Osteoblast (primary cell): ENCODE measurements around the gene DPP8. TPM values are rescaled to one million over a fixed set of nuclear protein-coding genes. Genes with fewer than 3 reads are reported as not detected.

Source experiments
- DNase-seq: peaks from one replicate; pipeline ENCODE4 v3.0.0; 2011; ENCODE audit warnings: low spot score, mixed read lengths; ENCODE audit not compliant: insufficient read length; ENCODE audit errors: missing footprints
- H2AFZ ChIP-seq: 2 replicates; pipeline ENCODE4 v1.6.0; 2011; ENCODE audit warnings: mild to moderate bottlenecking, low read length
- H3K27ac ChIP-seq: 2 replicates; pipeline ENCODE4 v1.5.1; 2011; ENCODE audit warnings: mild to moderate bottlenecking, low read depth, low read length, moderate library complexity
- H3K27me3 ChIP-seq: 2 replicates; pipeline ENCODE4 v1.6.0; 2012; ENCODE audit warnings: mild to moderate bottlenecking, control low read depth, inconsistent platforms, low read length, moderate library complexity; ENCODE audit not compliant: insufficient read depth
- H3K36me3 ChIP-seq: 2 replicates; pipeline ENCODE4 v1.5.1; 2011; ENCODE audit warnings: mild to moderate bottlenecking, low read length, control low read depth, moderate library complexity; ENCODE audit not compliant: insufficient read depth
- H3K4me1 ChIP-seq: 2 replicates; pipeline ENCODE4 v1.5.1; 2011; ENCODE audit warnings: mild to moderate bottlenecking, low read length, control low read depth, moderate library complexity; ENCODE audit not compliant: insufficient read depth
- H3K4me2 ChIP-seq: 2 replicates; pipeline ENCODE4 v1.6.0; 2011; ENCODE audit warnings: mild to moderate bottlenecking, low read length; ENCODE audit not compliant: insufficient read depth
- H3K4me3 ChIP-seq: fragments of 200-600 bp; sonication (generic); 3 replicates; pipeline ENCODE4 v1.5.1; 2012; ENCODE audit warnings: mild to moderate bottlenecking, low read length, inconsistent platforms; ENCODE audit not compliant: insufficient read depth
- H3K79me2 ChIP-seq: 2 replicates; pipeline ENCODE4 v1.6.0; 2012; ENCODE audit warnings: mild to moderate bottlenecking, low read length, control low read depth, inconsistent platforms; ENCODE audit not compliant: insufficient read depth
- H3K9me3 ChIP-seq: 2 replicates; pipeline ENCODE4 v1.5.1; 2011; ENCODE audit warnings: low read depth, low read length, control low read depth
- H4K20me1 ChIP-seq: 2 replicates; pipeline ENCODE4 v1.6.0; 2012; ENCODE audit warnings: mild to moderate bottlenecking, low read length, control low read depth; ENCODE audit not compliant: insufficient read depth
- CTCF ChIP-seq: IDR thresholded peaks from 2 replicates; pipeline ENCODE4 v1.5.1; 2011; ENCODE audit warnings: mild to moderate bottlenecking, low read depth, low read length, moderate library complexity; ENCODE audit errors: extremely low read depth
- total RNA-seq: library from RNA; depleted of rRNA; stranded (reverse); fragments of >200 nt; gene quantifications from 2 replicates; pipeline ENCODE4 v1.2.3, GENCODE V29; 2012

The DPP8 gene
- total RNA-seq, 1 donor: 40.9 TPM

GRCh38 chr15:65411465-65412071 is 105.9 kb downstream of the DPP8 start:
- TF ChIP-seq CTCF: no peak
- Histone ChIP-seq H3K27ac (no peak overlapping the region), H3K4me3 (no peak overlapping the region), H3K36me3 (no peaks in the 10 kb centered on the region), H3K4me1 (peaks cover 18% of the 10 kb centered on the region), H4K20me1 (no peaks in the 10 kb centered on the region), H3K79me2 (no peaks in the 10 kb centered on the region), H2AFZ (no peak overlapping the region), H3K4me2 (no peak overlapping the region), H3K9me3 (no peaks in the 10 kb centered on the region), H3K27me3 (peaks cover 3% of the 10 kb centered on the region)
- no peak for DNase-seq

- peaks cover 18% of the 10 kb centered on the region for H3K4me1 ChIP-seq
- H3K4me2 ChIP-seq: no peak overlapping the region
- no peaks in the 10 kb centered on the region for H4K20me1 ChIP-seq
- no peak for TF ChIP-seq CTCF
- no peaks in the 10 kb centered on the region for H3K79me2 ChIP-seq
- peaks cover 3% of the 10 kb centered on the region for H3K27me3 ChIP-seq
- H3K27ac ChIP-seq: no peak overlapping the region
- no peak for DNase-seq
- H3K36me3 ChIP-seq: no peaks in the 10 kb centered on the region
- no peaks in the 10 kb centered on the region for H3K9me3 ChIP-seq
- H2AFZ ChIP-seq: no peak overlapping the region
- H3K4me3 ChIP-seq: no peak overlapping the region
Observed at GRCh38 chr15:65410972-65411371, 106.5 kb downstream of the DPP8 start.

GRCh38 chr15:65410036-65410435 is 107.5 kb downstream of the DPP8 start:
- Histone ChIP-seq H3K27ac (no peak overlapping the region), H3K79me2 (no peaks in the 10 kb centered on the region), H3K27me3 (no peaks in the 10 kb centered on the region), H3K4me1 (peaks cover 18% of the 10 kb centered on the region), H3K36me3 (no peaks in the 10 kb centered on the region), H3K9me3 (no peaks in the 10 kb centered on the region), H3K4me2 (no peak overlapping the region), H2AFZ (no peak overlapping the region), H3K4me3 (no peak overlapping the region), H4K20me1 (no peaks in the 10 kb centered on the region)
- DNase-seq: no peak
- TF ChIP-seq CTCF: no peak

GRCh38 chr15:65409036-65409631 is 108.4 kb downstream of the DPP8 start:
- peak; percentile 94 for DNase-seq
- H4K20me1 ChIP-seq: no peaks in the 10 kb centered on the region
- H2AFZ ChIP-seq: peak overlapping the region; percentile 5
- H3K27ac ChIP-seq: peak overlapping the region; percentile 56
- no peaks in the 10 kb centered on the region for H3K79me2 ChIP-seq
- no peak overlapping the region for H3K4me3 ChIP-seq
- H3K36me3 ChIP-seq: no peaks in the 10 kb centered on the region
- TF ChIP-seq CTCF: no peak
- H3K4me1 ChIP-seq: peaks cover 18% of the 10 kb centered on the region
- peak overlapping the region; percentile 30 for H3K4me2 ChIP-seq
- no peaks in the 10 kb centered on the region for H3K9me3 ChIP-seq
- no peaks in the 10 kb centered on the region for H3K27me3 ChIP-seq
